Liver (tissue), 9 donors: ENCODE measurements around the gene JAG1. TPM values are rescaled to one million over a fixed set of nuclear protein-coding genes. Genes with fewer than 3 reads are reported as not detected.

Experiments used
- DNase-seq: peaks from one replicate; pipeline ENCODE4 v3.0.0-alpha.2; 2017; ENCODE audit warnings: low spot score
- H3K27ac ChIP-seq, 2 donors: one replicate each; pipeline ENCODE4 v1.7.0; 2013; ENCODE audit warnings: inconsistent platforms in 2 of 2, low read length in 2 of 2, control low read depth in 1 of 2, low read depth in 1 of 2, mild to moderate bottlenecking in 1 of 2
- H3K27me3 ChIP-seq, 4 donors: one replicate each; pipeline versions ENCODE4 v1.6.1 to v1.7.0; 2013; ENCODE audit warnings: low read length in 3 of 4, inconsistent platforms in 1 of 4, mild to moderate bottlenecking in 1 of 4, moderate library complexity in 1 of 4; ENCODE audit not compliant: control insufficient read depth in 4 of 4, insufficient read depth in 4 of 4
- H3K36me3 ChIP-seq, 4 donors: one replicate each; pipeline versions ENCODE4 v1.6.1 to v1.7.0; 2013; ENCODE audit warnings: low read length in 3 of 4, mild to moderate bottlenecking in 3 of 4, low read depth in 1 of 4, moderate library complexity in 1 of 4; ENCODE audit not compliant: control insufficient read depth in 4 of 4, insufficient read depth in 3 of 4
- H3K4me1 ChIP-seq, 4 donors: one replicate each; pipeline versions ENCODE4 v1.6.1 to v1.7.0; 2013; ENCODE audit warnings: low read length in 3 of 4, mild to moderate bottlenecking in 3 of 4, moderate library complexity in 1 of 4; ENCODE audit not compliant: control insufficient read depth in 4 of 4, insufficient read depth in 4 of 4
- H3K4me3 ChIP-seq, 3 donors: one replicate each; pipeline versions ENCODE4 v1.6.1 to v1.7.0; 2013; ENCODE audit warnings: low read length in 3 of 3, control low read depth in 1 of 3, low read depth in 1 of 3, mild to moderate bottlenecking in 1 of 3
- H3K9ac ChIP-seq, 2 donors: one replicate each; pipeline ENCODE4 v1.7.0; 2013; ENCODE audit warnings: low read length in 2 of 2, mild to moderate bottlenecking in 2 of 2, moderate library complexity in 2 of 2, control low read depth in 1 of 2, low read depth in 1 of 2
- H3K9me3 ChIP-seq, 4 donors: one replicate each; pipeline versions ENCODE4 v1.6.1 to v1.7.0; 2013; ENCODE audit warnings: low read length in 3 of 4; ENCODE audit not compliant: control insufficient read depth in 4 of 4
- EGR1 ChIP-seq, 2 donors: IDR thresholded peaks; 2 replicates each; pipeline ENCODE4 v1.6.1; 2016 to 2018; ENCODE audit warnings: antibody characterized with exemption in 2 of 2, low read depth in 2 of 2
- FOXA1 ChIP-seq: IDR thresholded peaks from 2 replicates; pipeline ENCODE4 v1.6.1; 2016; ENCODE audit warnings: antibody characterized with exemption
- FOXA2 ChIP-seq: IDR thresholded peaks from 2 replicates; pipeline ENCODE4 v1.6.1; 2016; ENCODE audit warnings: antibody characterized with exemption
- GABPA ChIP-seq, 2 donors: IDR thresholded peaks in 1 of 2; conservative IDR thresholded peaks in 1 of 2; 2 replicates each; pipeline ENCODE4 v1.6.1; 2016; ENCODE audit warnings: antibody characterized with exemption in 2 of 2, mild to moderate bottlenecking in 1 of 2, moderate library complexity in 1 of 2
- HNF4A ChIP-seq, 2 donors: conservative IDR thresholded peaks; 2 replicates each; pipeline ENCODE4 v1.6.1; 2016; ENCODE audit warnings: antibody characterized with exemption in 2 of 2, mild to moderate bottlenecking in 2 of 2
- HNF4G ChIP-seq: IDR thresholded peaks from 2 replicates; pipeline ENCODE4 v1.6.1; 2016; ENCODE audit warnings: antibody characterized with exemption
- JUND ChIP-seq, 2 donors: IDR thresholded peaks; 2 replicates each; pipeline ENCODE4 v1.6.1; 2016; ENCODE audit warnings: antibody characterized with exemption in 2 of 2
- NR2F2 ChIP-seq: IDR thresholded peaks from 2 replicates; pipeline ENCODE4 v1.6.1; 2016; ENCODE audit warnings: antibody characterized with exemption
- RAD21 ChIP-seq, 2 donors: IDR thresholded peaks; 2 replicates each; pipeline ENCODE4 v1.6.1; 2016; ENCODE audit warnings: antibody characterized with exemption in 2 of 2, mild to moderate bottlenecking in 2 of 2
- RXRA ChIP-seq, 2 donors: IDR thresholded peaks; 2 replicates each; pipeline ENCODE4 v1.6.1; 2017 to 2018; ENCODE audit warnings: antibody characterized with exemption in 2 of 2, mild to moderate bottlenecking in 1 of 2
- SP1 ChIP-seq: IDR thresholded peaks from 2 replicates; pipeline ENCODE4 v1.6.1; 2018; ENCODE audit warnings: antibody characterized with exemption, mild to moderate bottlenecking
- TAF1 ChIP-seq: conservative IDR thresholded peaks from 2 replicates; pipeline ENCODE4 v1.6.1; 2016; ENCODE audit warnings: antibody characterized with exemption, mild to moderate bottlenecking
- YY1 ChIP-seq: IDR thresholded peaks from 2 replicates; pipeline ENCODE4 v1.6.1; 2016; ENCODE audit warnings: antibody characterized with exemption, mild to moderate bottlenecking
- ZBTB33 ChIP-seq: IDR thresholded peaks from 2 replicates; pipeline ENCODE4 v1.6.1; 2016; ENCODE audit warnings: antibody characterized with exemption
- WGBS: extraction: QIAGEN DNeasy Blood & Tissue Kit; methylation state at CpG from one replicate; pipeline ENCODE4 v1.1.7; 2013; 5-methylcytosine and 5-hydroxymethylcytosine counted together
- polyA plus RNA-seq, 2 donors: library from polyadenylated mRNA; stranded (reverse) in 1 of 2; unstranded in 1 of 2; fragments of 200-250 nt in 1 of 2; fragments of >200 nt in 1 of 2; fragmentation: Nextera tagmentation in 1 of 2; extraction: Ambion mirVana in 1 of 2; gene quantifications; one replicate each; pipeline versions ENCODE4 v1.2.1 to v1.2.3, GENCODE V29; 2013 to 2015
- total RNA-seq, 2 donors: library from RNA; depleted of rRNA; stranded (reverse); fragments of >200 nt; gene quantifications; one replicate each; pipeline ENCODE4 v1.2.3, GENCODE V29; 2014
- TF ChIP-seq, protein P1 (sequence below): IDR thresholded peaks from 2 replicates; pipeline ENCODE4 v1.6.1; 2016; ENCODE audit warnings: antibody characterized with exemption, mild to moderate bottlenecking
- TF ChIP-seq, protein P2 (sequence below): IDR thresholded peaks from 2 replicates; pipeline ENCODE4 v1.6.1; 2016; ENCODE audit warnings: antibody characterized with exemption
- TF ChIP-seq, protein P3 (sequence below): fragments of 150-350 bp; IDR thresholded peaks from 2 replicates; pipeline ENCODE4 v1.5.1; 2017; ENCODE audit warnings: improper control_type of control experiment, low read depth, low read length; ENCODE audit not compliant: missing input control
- donor health status: healthy.
- donor health status: healthy.
- donor health status: healthy.
- donor health status: healthy.
- donor health status: healthy.

Gene JAG1
- total and polyA plus RNA-seq, 4 donors: 1.8 to 16.6 (median 4.6) TPM

- TF ChIP-seq, protein P1, sequence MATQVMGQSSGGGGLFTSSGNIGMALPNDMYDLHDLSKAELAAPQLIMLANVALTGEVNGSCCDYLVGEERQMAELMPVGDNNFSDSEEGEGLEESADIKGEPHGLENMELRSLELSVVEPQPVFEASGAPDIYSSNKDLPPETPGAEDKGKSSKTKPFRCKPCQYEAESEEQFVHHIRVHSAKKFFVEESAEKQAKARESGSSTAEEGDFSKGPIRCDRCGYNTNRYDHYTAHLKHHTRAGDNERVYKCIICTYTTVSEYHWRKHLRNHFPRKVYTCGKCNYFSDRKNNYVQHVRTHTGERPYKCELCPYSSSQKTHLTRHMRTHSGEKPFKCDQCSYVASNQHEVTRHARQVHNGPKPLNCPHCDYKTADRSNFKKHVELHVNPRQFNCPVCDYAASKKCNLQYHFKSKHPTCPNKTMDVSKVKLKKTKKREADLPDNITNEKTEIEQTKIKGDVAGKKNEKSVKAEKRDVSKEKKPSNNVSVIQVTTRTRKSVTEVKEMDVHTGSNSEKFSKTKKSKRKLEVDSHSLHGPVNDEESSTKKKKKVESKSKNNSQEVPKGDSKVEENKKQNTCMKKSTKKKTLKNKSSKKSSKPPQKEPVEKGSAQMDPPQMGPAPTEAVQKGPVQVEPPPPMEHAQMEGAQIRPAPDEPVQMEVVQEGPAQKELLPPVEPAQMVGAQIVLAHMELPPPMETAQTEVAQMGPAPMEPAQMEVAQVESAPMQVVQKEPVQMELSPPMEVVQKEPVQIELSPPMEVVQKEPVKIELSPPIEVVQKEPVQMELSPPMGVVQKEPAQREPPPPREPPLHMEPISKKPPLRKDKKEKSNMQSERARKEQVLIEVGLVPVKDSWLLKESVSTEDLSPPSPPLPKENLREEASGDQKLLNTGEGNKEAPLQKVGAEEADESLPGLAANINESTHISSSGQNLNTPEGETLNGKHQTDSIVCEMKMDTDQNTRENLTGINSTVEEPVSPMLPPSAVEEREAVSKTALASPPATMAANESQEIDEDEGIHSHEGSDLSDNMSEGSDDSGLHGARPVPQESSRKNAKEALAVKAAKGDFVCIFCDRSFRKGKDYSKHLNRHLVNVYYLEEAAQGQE: no peak
- no peak for TF ChIP-seq RXRA (IDR thresholded peaks at IDR 0.05)
Observed at GRCh38 chr20:10631126-10631525, 42.7 kb downstream of the JAG1 start (continued).

DNA sequence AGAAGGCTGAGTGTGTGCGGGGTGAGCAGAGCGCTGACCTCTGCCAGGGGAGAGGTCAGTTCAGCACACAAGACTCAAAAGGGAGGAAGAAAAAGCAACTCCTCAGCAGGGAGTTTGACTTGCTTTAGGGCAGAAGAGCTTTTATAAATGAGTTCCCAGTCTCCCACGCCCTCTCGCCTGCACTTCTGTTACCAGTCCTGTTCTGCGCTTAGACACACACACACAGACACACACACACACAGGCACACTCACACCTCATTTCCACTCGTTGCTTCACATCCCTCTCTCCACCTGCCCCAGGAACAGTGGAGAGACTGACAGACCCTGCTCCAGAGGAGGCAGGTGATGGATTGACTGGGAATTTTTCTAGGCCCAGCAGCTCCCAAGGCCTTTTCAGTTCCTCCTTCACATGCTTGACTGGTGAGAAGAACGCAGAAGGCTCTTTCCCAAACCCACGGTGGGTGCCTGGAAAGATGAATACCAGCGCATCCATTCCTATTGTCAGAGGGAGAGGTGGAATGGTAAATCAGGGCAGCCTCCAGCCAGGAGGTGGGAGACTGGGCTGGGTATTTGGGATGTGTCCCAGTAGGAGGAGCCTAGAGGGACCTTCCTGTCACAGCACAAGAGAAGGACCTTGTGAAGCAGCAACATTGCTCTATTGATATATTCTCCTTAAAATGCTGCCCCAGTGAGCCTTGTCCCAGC is 43.7 kb downstream of the JAG1 start:
- H3K4me3 ChIP-seq: no peak overlapping the region
- H3K9ac ChIP-seq: no peak overlapping the region
- H3K27ac ChIP-seq: no peak overlapping the region
- no peaks in the 10 kb centered on the region for H3K4me1 ChIP-seq
- DNase-seq: no peak
- TF ChIP-seq EGR1 (IDR thresholded peaks at IDR 0.05; ENCODE audit: low read depth in 2 of 2): no peak
- no peak for TF ChIP-seq TAF1
- TF ChIP-seq HNF4G: no peak
- TF ChIP-seq YY1: no peak
- no peak for TF ChIP-seq FOXA2
- no peak for TF ChIP-seq JUND (IDR thresholded peaks at IDR 0.05)
- no peak for TF ChIP-seq SP1
- TF ChIP-seq RAD21 (IDR thresholded peaks at IDR 0.05): no peak
- TF ChIP-seq, protein P1: no peak
- TF ChIP-seq FOXA1: no peak
- TF ChIP-seq NR2F2: no peak
- no peak for TF ChIP-seq GABPA (IDR thresholded peaks at IDR 0.05 in 1 of 2, conservative IDR thresholded peaks at IDR 0.05 in 1 of 2)
- TF ChIP-seq, protein P2, sequence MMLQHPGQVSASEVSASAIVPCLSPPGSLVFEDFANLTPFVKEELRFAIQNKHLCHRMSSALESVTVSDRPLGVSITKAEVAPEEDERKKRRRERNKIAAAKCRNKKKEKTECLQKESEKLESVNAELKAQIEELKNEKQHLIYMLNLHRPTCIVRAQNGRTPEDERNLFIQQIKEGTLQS: no peak
- no peak for TF ChIP-seq HNF4A (conservative IDR thresholded peaks at IDR 0.05)
- TF ChIP-seq ZBTB33: no peak
- TF ChIP-seq, protein P3, sequence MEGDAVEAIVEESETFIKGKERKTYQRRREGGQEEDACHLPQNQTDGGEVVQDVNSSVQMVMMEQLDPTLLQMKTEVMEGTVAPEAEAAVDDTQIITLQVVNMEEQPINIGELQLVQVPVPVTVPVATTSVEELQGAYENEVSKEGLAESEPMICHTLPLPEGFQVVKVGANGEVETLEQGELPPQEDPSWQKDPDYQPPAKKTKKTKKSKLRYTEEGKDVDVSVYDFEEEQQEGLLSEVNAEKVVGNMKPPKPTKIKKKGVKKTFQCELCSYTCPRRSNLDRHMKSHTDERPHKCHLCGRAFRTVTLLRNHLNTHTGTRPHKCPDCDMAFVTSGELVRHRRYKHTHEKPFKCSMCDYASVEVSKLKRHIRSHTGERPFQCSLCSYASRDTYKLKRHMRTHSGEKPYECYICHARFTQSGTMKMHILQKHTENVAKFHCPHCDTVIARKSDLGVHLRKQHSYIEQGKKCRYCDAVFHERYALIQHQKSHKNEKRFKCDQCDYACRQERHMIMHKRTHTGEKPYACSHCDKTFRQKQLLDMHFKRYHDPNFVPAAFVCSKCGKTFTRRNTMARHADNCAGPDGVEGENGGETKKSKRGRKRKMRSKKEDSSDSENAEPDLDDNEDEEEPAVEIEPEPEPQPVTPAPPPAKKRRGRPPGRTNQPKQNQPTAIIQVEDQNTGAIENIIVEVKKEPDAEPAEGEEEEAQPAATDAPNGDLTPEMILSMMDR: no peak
- no peaks in the 10 kb centered on the region for H3K9me3 ChIP-seq
- no peaks in the 10 kb centered on the region for H3K36me3 ChIP-seq
- 95% methylated on average over 9 of the region's 9 CpGs for WGBS
- no peaks in the 10 kb centered on the region for H3K27me3 ChIP-seq
